NCI-H748 (cell line): ENCODE data around the gene FAM120A.

ENCODE experiments used
- DNase-seq: peaks from one replicate; lab custom pipeline; 2025; ENCODE audit not compliant: unreplicated experiment; lab: John Stamatoyannopoulos, UW

The FAM120A gene

GRCh38 chr9:93612052-93612795 is 160.7 kb downstream of the FAM120A start:
- DNase-seq: no peak

GRCh38 chr9:93612796-93613154 is 161.3 kb downstream of the FAM120A start:
- DNase-seq: peak; percentile 43

GRCh38 chr9:93613174-93613573 is 161.7 kb downstream of the FAM120A start:
- DNase-seq: no peak

- no peak for DNase-seq
Measured at GRCh38 chr9:93613791-93614190, 162.3 kb downstream of the FAM120A start.

GRCh38 chr9:93614830-93615468 is 163.5 kb downstream of the FAM120A start:
- no peak for DNase-seq
